ENCODE measurements around the gene RGS7BP.

Gene RGS7BP

DNA sequence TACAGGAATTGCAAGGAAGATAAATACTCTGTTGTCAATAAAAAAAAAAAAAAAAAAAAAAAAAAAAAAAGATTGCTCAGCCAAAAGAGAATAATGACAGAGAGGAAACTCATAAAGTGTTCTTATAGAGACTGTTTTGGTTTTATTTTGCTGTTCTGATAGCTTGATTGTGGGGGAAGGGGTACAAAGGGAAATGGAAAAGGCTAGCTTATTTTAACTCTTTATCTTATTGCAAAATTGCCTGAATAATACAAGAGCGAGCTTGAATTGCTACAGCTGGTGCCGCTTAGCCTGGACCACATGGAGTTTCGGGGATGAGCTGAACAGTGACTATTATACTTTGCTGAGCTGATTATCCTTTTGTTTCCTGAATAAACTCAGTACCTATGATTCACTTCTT is 153.5 kb downstream of the RGS7BP start:
- POLR2A ChIA-PET, result no interaction called here
- CTCF ChIA-PET, result interaction anchor here (0.8 to 2.8 kb wide), 9 partner anchors 7 to 109 kb away, joined by 3 to 12 read pairs (median 3); partner anchors contain the start of genes CWC27 and SREK1IP1

More for the DNA sequence above, 153.5 kb downstream of the RGS7BP start:
- DNase-seq (ENCODE audit: extremely low spot score), result no peak
- TF ChIP-seq, protein P1, sequence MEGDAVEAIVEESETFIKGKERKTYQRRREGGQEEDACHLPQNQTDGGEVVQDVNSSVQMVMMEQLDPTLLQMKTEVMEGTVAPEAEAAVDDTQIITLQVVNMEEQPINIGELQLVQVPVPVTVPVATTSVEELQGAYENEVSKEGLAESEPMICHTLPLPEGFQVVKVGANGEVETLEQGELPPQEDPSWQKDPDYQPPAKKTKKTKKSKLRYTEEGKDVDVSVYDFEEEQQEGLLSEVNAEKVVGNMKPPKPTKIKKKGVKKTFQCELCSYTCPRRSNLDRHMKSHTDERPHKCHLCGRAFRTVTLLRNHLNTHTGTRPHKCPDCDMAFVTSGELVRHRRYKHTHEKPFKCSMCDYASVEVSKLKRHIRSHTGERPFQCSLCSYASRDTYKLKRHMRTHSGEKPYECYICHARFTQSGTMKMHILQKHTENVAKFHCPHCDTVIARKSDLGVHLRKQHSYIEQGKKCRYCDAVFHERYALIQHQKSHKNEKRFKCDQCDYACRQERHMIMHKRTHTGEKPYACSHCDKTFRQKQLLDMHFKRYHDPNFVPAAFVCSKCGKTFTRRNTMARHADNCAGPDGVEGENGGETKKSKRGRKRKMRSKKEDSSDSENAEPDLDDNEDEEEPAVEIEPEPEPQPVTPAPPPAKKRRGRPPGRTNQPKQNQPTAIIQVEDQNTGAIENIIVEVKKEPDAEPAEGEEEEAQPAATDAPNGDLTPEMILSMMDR (IDR thresholded peaks at IDR 0.05; ENCODE audit: control extremely low read depth, extremely low read depth, low read depth, missing control alignments), result no peak

Measured in GM10248 (cell line).